Measurements from ENCODE around the gene CHST9. TPM values are rescaled to one million over a fixed set of nuclear protein-coding genes. Genes with fewer than 3 reads are reported as not detected.

The CHST9 gene
- polyA plus RNA-seq, 1 donor from 2014 or later: not detected

GRCh38 chr18:27017901-27018500 is 167.1 kb downstream of the CHST9 start:
- peaks cover 0 to 2% (median 0%) of the 10 kb centered on the region in 3 donors for H3K9me3 Mint-ChIP-seq
- no peaks in the 10 kb centered on the region for H3K36me3 Mint-ChIP-seq
- H3K27ac Mint-ChIP-seq: no peak overlapping the region
- H3K4me1 Mint-ChIP-seq: no peaks in the 10 kb centered on the region
- peaks cover 1% of the 10 kb centered on the region for H3K27me3 Mint-ChIP-seq
- H3K4me3 Mint-ChIP-seq: no peak overlapping the region

- Mint-ChIP-seq H3K27me3 (peaks cover under 1% of the 10 kb centered on the region), H3K9me3 (no peaks in the 10 kb centered on the region), H3K4me1 (no peaks in the 10 kb centered on the region), H3K27ac (no peak overlapping the region), H3K36me3 (no peaks in the 10 kb centered on the region), H3K4me3 (no peak overlapping the region)
These were observed 170.3 kb downstream of the CHST9 start for GRCh38 chr18:27014841-27015240.

- Mint-ChIP-seq H3K36me3 (no peaks in the 10 kb centered on the region), H3K27ac (no peak overlapping the region), H3K4me3 (no peak overlapping the region), H3K9me3 (no peaks in the 10 kb centered on the region), H3K4me1 (no peaks in the 10 kb centered on the region), H3K27me3 (no peaks in the 10 kb centered on the region)
These were observed 174.3 kb downstream of the CHST9 start for GRCh38 chr18:27010784-27011183.

- Mint-ChIP-seq H3K4me3 (no peak overlapping the region), H3K4me1 (no peaks in the 10 kb centered on the region), H3K27me3 (no peaks in the 10 kb centered on the region)
These were observed 175.8 kb downstream of the CHST9 start for GRCh38 chr18:27009293-27009692.

GRCh38 chr18:27008575-27008974 is 176.5 kb downstream of the CHST9 start:
- Mint-ChIP-seq H3K36me3 (no peaks in the 10 kb centered on the region), H3K4me1 (no peaks in the 10 kb centered on the region), H3K27ac (no peak overlapping the region), H3K9me3 (no peaks in the 10 kb centered on the region), H3K4me3 (no peak overlapping the region), H3K27me3 (no peaks in the 10 kb centered on the region)

More at GRCh38 chr18:27009293-27009692, 175.8 kb downstream of the CHST9 start:
- Mint-ChIP-seq H3K9me3 (no peaks in the 10 kb centered on the region), H3K36me3 (no peaks in the 10 kb centered on the region), H3K27ac (no peak overlapping the region)

GRCh38 chr18:27007880-27008279 is 177.2 kb downstream of the CHST9 start:
- H3K9me3 Mint-ChIP-seq: no peaks in the 10 kb centered on the region
- H3K27me3 Mint-ChIP-seq: no peaks in the 10 kb centered on the region
- no peaks in the 10 kb centered on the region for H3K36me3 Mint-ChIP-seq
- no peak overlapping the region for H3K27ac Mint-ChIP-seq
- H3K4me1 Mint-ChIP-seq: no peaks in the 10 kb centered on the region
- no peak overlapping the region for H3K4me3 Mint-ChIP-seq

GRCh38 chr18:27005589-27005988 is 179.5 kb downstream of the CHST9 start:
- no peaks in the 10 kb centered on the region for H3K9me3 Mint-ChIP-seq

GRCh38 chr18:27004056-27004829 is 180.9 kb downstream of the CHST9 start:
- Mint-ChIP-seq H3K9me3 (no peaks in the 10 kb centered on the region), H3K27ac (no peak overlapping the region), H3K27me3 (peaks cover 2% of the 10 kb centered on the region), H3K4me3 (no peak overlapping the region), H3K36me3 (no peaks in the 10 kb centered on the region), H3K4me1 (peaks cover 0 to 3% (median 0%) of the 10 kb centered on the region in 3 donors)

More at GRCh38 chr18:27005589-27005988, 179.5 kb downstream of the CHST9 start:
- H3K27me3 Mint-ChIP-seq: peaks cover 2% of the 10 kb centered on the region
- H3K27ac Mint-ChIP-seq: no peak overlapping the region
- H3K4me3 Mint-ChIP-seq: no peak overlapping the region
- no peaks in the 10 kb centered on the region for H3K36me3 Mint-ChIP-seq
- no peaks in the 10 kb centered on the region for H3K4me1 Mint-ChIP-seq

GRCh38 chr18:26999797-27000196 is 185.3 kb downstream of the CHST9 start:
- Mint-ChIP-seq H3K4me1 (peaks cover 0 to 3% (median 0%) of the 10 kb centered on the region in 3 donors), H3K36me3 (no peaks in the 10 kb centered on the region), H3K27ac (no peak overlapping the region), H3K4me3 (no peak overlapping the region), H3K9me3 (no peaks in the 10 kb centered on the region), H3K27me3 (peaks cover 2% of the 10 kb centered on the region)

- no peaks in the 10 kb centered on the region for H3K27me3 Mint-ChIP-seq
- H3K27ac Mint-ChIP-seq: no peak overlapping the region
- no peak overlapping the region for H3K4me3 Mint-ChIP-seq
- H3K4me1 Mint-ChIP-seq: peaks cover 0 to 7% (median 0%) of the 10 kb centered on the region in 3 donors
- peaks cover 1% of the 10 kb centered on the region for H3K36me3 Mint-ChIP-seq
- H3K9me3 Mint-ChIP-seq: peaks cover 0 to 4% (median 0%) of the 10 kb centered on the region in 3 donors
These were observed 191.5 kb downstream of the CHST9 start for GRCh38 chr18:26993568-26993967.

- Mint-ChIP-seq H3K9me3 (peaks cover 0 to 4% (median 0%) of the 10 kb centered on the region in 3 donors), H3K4me3 (no peak overlapping the region), H3K4me1 (peaks cover 0 to 7% (median 0%) of the 10 kb centered on the region in 3 donors), H3K36me3 (peaks cover 1% of the 10 kb centered on the region), H3K27me3 (no peaks in the 10 kb centered on the region), H3K27ac (no peak overlapping the region)
These were observed 192.2 kb downstream of the CHST9 start for GRCh38 chr18:26992926-26993325.

- Mint-ChIP-seq H3K27ac (no peak overlapping the region), H3K4me3 (no peak overlapping the region), H3K36me3 (peaks cover 3% of the 10 kb centered on the region), H3K4me1 (peaks cover 0 to 7% (median 0%) of the 10 kb centered on the region in 3 donors), H3K27me3 (no peaks in the 10 kb centered on the region), H3K9me3 (peaks cover 0 to 4% (median 0%) of the 10 kb centered on the region in 3 donors)
These were observed 195.3 kb downstream of the CHST9 start for GRCh38 chr18:26989842-26990241.

GRCh38 chr18:26981360-26982082 is 203.6 kb downstream of the CHST9 start:
- no peak overlapping the region for H3K27ac Mint-ChIP-seq
- no peaks in the 10 kb centered on the region for H3K27me3 Mint-ChIP-seq
- H3K36me3 Mint-ChIP-seq: peaks cover 2% of the 10 kb centered on the region
- H3K4me3 Mint-ChIP-seq: no peak overlapping the region
- H3K4me1 Mint-ChIP-seq: peaks cover 13 to 16% (median 16%) of the 10 kb centered on the region in 3 donors
- no peaks in the 10 kb centered on the region for H3K9me3 Mint-ChIP-seq

- H3K4me1 Mint-ChIP-seq: peaks cover 13 to 17% (median 16%) of the 10 kb centered on the region in 3 donors
- H3K27me3 Mint-ChIP-seq: no peaks in the 10 kb centered on the region
- peak overlapping the region; percentile 47 to 74 (median 68) for H3K4me3 Mint-ChIP-seq
- H3K27ac Mint-ChIP-seq: peak overlapping the region; percentile 68 to 74 (median 73)
- no peaks in the 10 kb centered on the region for H3K36me3 Mint-ChIP-seq
- no peaks in the 10 kb centered on the region for H3K9me3 Mint-ChIP-seq
These were observed 206.2 kb downstream of the CHST9 start for GRCh38 chr18:26978812-26979341.

- peaks cover 0 to 1% (median 0%) of the 10 kb centered on the region in 3 donors for H3K9me3 Mint-ChIP-seq
- peaks cover 13 to 17% (median 16%) of the 10 kb centered on the region in 3 donors for H3K4me1 Mint-ChIP-seq
- no peaks in the 10 kb centered on the region for H3K36me3 Mint-ChIP-seq
- no peaks in the 10 kb centered on the region for H3K27me3 Mint-ChIP-seq
- no peak overlapping the region for H3K27ac Mint-ChIP-seq
- H3K4me3 Mint-ChIP-seq: peak overlapping the region in 1 of 4 donors; percentile 6
These were observed 207.3 kb downstream of the CHST9 start for GRCh38 chr18:26977781-26978180.

All from IgD-negative memory B cell (primary cell).